IPS-NIHi7 (cell line): ENCODE results near the gene ATP11A.
"Not testable (repeated sequence)": the region's sequence is repeated elsewhere in the genome, so short reads cannot be mapped to it uniquely, and the experiment has no call there.

Experiments
- DNase-seq: peaks from one replicate; pipeline ENCODE4 v3.0.0; 2012; ENCODE audit warnings: mixed read lengths; ENCODE audit errors: extremely low spot score

The ATP11A gene

GRCh38 chr13:112692586-112692985 lies 2.7 kb downstream of the ATP11A start:
- no peak for DNase-seq

- no peak for DNase-seq
These were observed 4.1 kb downstream of the ATP11A start for GRCh38 chr13:112693831-112694497.

GRCh38 chr13:112695121-112695520 lies 5.3 kb downstream of the ATP11A start:
- no peak for DNase-seq

- DNase-seq: no peak
These were observed 6.4 kb downstream of the ATP11A start for GRCh38 chr13:112696001-112696868.

GRCh38 chr13:112696869-112697465 lies 7.1 kb downstream of the ATP11A start:
- no peak for DNase-seq

GRCh38 chr13:112697756-112698655 lies 8.2 kb downstream of the ATP11A start:
- no peak for DNase-seq

- DNase-seq: no peak
These were observed 9.6 kb downstream of the ATP11A start for GRCh38 chr13:112699322-112699918.

GRCh38 chr13:112700291-112701060 lies 10.6 kb downstream of the ATP11A start:
- no peak for DNase-seq

GRCh38 chr13:112702341-112702985 lies 12.6 kb downstream of the ATP11A start:
- DNase-seq: no peak

- no peak for DNase-seq
These were observed 13.1 kb downstream of the ATP11A start for GRCh38 chr13:112702986-112703379.

GRCh38 chr13:112703449-112704284 lies 13.8 kb downstream of the ATP11A start:
- DNase-seq: no peak

- DNase-seq: no peak
These were observed 14.7 kb downstream of the ATP11A start for GRCh38 chr13:112704308-112705145.

GRCh38 chr13:112705286-112705685 lies 15.4 kb downstream of the ATP11A start:
- no peak for DNase-seq

GRCh38 chr13:112706171-112706570 lies 16.3 kb downstream of the ATP11A start:
- DNase-seq: no peak

- no peak for DNase-seq
These were observed 18.9 kb downstream of the ATP11A start for GRCh38 chr13:112708560-112709240.

GRCh38 chr13:112709316-112709715 lies 19.5 kb downstream of the ATP11A start:
- not testable (repeated sequence) for DNase-seq
